Glomerular visceral epithelial cell (primary cell): ENCODE measurements around the gene TSPAN9.

Source experiments
- DNase-seq: peaks from one replicate; pipeline ENCODE4 v3.0.0-alpha.2; 2016; ENCODE audit errors: extremely low spot score

Gene TSPAN9

DNA sequence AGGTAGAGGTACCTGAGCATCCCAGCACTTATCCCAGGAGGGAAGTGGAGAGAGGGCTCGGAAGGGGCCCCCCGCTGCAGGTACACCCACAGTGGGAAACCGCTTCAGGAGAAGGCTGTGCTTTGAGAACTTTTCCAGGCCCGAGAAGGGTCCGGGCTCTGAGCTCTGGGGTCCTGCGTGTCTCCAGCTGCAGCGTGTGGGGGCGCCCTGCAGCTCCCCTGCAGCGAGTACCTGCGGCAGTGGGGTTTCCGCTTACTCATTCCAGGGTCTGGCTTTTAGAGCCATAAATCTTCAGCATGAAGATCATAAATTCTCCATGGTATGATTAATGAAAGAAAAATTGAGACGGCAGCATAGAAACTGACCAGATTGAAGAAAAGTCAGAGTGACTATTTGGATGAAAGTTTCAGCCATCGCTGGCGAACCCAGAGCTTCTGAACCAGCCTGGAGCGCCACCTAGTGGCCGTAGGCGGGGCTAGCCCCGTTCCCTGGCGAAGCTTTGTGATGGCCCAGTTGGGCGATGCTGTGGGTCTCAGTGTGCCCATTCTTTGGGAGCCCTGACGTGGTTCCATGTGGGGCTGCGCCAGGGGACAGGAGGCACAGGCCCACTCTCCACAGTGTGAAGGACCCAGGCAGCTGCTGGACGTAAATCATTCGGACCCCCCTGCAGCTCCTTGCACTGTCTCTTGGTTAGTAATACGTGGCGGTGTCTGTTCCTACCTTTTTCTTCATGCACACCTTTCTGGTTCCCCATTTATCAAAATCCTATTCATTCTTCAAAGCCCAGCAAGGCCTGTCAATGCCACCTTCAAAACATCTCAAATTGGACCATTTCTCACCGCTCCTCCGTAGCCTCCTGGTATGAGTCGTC lies 198.2 kb downstream of the TSPAN9 start:
- DNase-seq = peak; percentile 66

DNA sequence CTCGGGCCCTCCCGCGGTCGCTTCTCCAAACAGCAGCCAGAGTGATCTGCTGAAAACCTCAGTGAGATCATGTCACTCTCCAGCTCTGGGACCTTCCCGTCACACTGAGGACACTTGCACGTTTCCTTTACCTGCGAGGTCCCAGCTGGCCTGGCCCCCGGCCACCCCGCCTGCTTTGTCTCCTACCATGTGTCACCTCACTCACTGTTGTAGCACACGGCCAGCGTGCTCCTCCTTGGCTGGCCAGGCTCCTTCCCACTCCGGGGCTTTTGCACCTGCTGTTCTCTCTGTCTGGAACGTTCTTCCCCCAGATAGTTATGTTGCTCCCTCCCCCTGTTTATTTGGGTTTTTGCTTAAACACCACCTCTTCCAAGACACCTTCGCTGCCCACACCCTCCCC lies 199.0 kb downstream of the TSPAN9 start:
- DNase-seq = no peak

DNA sequence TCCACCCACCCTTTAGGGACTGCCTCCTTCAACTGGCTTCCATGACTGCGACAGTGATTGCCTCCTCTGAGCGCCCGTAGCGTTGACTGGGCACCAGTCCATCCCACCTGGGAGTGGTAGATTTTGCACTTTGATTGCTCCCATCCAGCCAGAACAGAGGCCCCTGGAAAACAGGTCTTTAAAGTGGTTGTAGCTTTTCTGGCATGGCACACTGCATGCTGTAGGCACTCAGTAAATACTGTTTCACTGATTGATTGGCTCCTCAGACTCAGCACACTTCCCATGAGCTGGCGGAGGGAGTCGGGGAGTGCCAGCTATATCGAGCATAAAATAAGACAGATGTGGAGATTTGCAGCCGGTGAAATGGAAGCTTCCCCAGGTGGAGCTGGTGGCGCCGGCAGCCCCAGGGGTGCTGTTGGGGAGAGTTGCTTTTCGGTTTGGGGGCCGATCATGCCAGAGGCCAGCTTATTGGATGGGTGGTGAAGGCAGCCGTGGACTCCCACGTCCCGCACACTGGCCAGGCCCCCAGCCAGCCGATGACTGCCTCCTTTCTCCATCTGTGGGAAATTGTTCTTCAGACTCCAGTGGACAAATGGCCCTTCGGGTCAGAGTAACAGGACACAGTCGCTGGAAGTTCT lies 200.2 kb downstream of the TSPAN9 start:
- no peak for DNase-seq

DNA sequence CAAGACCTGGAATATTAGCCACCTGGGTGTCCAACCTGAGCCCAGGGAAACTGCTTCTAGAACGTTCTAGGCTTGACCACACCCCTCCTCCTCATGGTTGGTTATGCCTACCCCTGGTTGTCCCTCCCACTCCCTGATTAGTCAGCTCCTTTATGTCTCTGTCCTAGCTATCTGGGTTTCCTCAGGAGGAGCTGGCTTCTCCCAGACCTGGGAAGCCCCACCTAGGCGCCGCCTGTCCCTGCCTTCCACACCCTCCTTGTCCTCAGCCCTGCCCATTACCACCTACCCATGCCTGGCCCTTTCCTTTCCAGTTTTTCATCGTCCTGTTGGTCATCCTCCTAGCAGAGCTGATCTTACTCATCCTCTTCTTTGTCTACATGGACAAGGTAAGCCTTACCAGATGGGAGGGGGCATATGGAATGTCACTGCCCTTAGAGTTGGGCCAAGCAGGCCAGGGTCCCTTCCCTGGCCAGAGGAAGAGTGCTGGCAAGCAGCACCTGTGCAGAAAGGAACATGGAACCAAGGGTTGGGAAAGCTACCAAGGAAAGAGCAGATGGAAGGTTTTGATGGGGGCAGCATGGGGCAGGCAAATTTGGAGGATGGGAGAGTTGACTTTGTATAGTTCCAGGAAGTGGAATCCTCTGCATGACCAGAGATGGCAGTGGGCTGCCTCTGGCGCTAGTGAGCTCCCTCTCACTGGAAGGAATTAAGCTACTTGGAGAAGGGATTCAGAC lies 201.7 kb downstream of the TSPAN9 start:
- no peak for DNase-seq

DNA sequence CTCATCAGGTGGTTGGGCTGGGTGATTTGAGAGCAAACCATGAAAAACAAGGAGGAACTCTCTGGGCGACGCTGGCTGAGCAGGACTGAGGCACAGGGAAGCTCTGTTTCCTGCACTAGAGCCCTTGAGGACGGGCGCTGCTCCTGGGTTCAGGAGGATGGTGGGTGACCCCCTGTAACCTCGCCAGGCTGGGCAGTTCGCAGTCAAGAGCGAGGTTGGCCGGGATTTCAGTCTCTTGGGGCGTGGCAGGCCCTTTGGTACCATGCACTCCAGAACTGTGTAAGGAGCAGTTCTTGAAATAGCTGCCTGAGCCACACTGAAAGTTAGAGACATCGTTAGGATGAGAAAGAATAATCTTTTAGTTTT lies 202.2 kb downstream of the TSPAN9 start:
- no peak for DNase-seq

DNA sequence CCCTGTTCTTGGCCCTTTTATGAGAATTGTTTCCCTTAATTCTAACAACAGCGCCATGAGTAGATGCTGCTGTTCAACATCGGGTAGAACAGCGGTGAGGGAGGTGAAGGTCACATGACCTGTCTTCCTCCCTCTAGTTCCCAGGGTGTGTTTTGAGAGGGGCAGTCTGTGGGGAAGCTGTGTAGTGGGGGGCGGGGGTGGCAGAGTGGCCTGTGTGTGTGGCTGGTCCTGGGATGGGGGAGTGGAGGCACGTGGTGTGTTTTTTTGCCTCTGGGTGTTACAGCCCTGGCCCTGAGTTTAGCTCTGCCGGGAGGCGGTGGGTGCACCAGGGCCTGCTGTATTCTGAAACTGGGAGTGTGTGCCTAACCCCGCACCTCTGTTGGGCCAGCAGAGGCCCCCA lies 202.7 kb downstream of the TSPAN9 start:
- no peak for DNase-seq

DNA sequence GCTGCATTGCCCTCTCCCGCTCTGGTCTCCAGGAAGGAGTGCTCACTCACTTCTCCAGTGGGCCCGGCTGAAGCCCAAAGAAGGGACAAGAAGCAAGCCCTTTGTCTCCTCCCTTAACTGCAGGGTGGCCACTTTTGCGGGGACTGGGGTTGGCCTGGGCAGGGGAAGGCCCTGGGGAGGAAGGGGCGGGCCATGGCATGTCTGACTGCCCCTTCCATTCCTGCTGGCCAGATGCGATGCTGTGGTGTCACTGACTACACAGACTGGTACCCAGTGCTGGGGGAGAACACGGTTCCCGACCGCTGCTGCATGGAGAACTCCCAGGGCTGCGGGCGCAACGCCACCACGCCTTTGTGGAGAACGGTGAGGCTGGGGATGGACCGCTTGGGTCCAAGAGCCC lies 203.8 kb downstream of the TSPAN9 start:
- no peak for DNase-seq

DNA sequence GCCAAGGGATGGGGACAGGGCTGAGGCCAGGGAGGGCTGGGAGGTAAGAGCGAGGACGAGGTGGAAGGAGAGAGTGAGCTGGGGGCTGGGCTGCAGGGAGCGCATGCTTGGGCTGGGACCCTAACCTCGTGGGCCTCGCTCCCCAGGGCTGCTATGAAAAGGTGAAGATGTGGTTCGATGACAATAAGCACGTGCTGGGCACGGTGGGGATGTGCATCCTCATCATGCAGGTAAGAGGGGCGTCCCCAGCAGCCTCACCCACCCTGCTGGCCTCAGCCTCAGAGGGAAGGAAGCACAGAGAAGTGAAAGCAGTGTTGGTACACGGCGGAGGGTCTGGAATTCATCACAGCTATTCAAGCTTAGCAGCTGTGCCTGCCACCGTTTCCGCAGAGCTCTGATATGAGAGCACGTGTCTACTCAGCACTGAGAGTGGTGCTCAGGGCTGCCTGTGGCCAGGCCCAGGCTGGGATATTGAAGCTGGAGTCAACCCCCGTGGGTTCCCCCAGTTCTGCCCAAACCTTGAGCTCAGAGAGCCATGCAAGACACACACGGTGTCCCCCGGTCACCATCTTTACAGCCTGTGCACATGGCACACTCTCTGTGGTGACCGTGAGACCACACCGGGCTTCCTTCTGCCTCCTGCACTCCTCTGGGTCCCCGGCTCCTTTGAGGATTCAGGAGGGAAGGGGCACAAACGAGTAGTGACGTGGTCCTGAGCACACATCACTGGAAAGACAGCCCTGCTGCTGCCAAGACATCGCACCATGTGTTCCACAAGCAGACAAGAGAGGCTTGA lies 204.6 kb downstream of the TSPAN9 start:
- DNase-seq = no peak

DNA sequence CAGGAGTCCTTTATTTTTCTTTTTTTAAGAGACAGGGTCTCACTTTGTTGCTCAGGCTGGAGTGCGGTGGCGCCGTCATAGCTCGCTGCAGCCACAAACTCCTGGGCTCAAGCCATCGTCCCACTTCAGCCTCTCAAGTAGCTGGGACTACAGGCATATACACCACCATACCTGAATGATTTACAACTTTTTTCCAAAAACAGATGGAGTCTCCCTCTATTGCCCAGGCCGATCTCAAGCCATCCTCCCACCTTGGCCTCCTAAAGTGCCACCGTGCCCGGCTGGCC lies 205.1 kb downstream of the TSPAN9 start:
- no peak for DNase-seq

DNA sequence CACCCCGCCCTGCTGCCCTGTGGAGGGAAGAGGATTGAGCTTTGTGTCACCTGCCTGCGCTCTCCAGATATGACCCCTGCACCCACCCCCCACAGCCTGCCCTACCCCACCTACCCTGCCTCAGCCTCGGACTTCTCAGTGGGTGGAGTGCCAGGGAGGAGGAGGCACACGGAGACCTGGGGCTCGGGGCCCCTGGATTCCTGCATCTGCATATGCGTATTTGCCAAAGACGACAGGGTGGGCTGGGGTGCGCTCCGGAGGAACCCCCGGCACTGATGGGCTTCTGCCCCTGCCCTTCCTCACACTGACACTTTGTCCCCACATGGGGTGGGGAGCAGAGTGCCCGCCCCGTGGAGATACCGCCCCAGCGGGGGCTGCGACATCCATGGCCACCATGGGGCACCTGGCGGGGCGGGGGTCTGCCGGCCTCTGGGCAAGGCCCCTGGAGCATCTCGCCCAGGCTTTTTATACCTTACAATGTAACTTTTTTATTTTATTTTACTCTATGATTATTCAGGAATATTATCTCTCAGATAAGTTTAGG lies 206.0 kb downstream of the TSPAN9 start:
- DNase-seq = no peak

DNA sequence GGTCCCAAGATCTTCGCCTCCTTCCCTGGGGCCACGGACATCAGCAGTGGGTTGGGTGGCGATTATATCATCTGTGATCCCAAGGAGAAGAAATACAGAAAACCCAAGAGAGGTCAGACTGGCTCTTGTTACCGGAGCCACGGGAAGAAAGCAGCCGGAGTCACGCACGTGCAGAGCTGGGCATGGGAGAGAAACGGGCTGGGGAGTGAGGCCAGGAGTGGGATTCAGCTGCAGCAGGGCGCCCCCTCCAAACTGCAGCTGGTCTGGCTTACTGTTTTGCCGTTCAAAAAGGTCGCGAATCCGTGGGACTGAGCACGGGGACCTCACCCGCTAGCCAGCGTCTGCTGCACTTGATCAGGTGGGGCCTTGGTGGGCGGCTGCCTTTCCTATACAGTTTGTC lies 207.2 kb downstream of the TSPAN9 start:
- no peak for DNase-seq

GRCh38 chr12:3285570-3285969 lies 208.4 kb downstream of the TSPAN9 start:
- DNase-seq = no peak

DNA sequence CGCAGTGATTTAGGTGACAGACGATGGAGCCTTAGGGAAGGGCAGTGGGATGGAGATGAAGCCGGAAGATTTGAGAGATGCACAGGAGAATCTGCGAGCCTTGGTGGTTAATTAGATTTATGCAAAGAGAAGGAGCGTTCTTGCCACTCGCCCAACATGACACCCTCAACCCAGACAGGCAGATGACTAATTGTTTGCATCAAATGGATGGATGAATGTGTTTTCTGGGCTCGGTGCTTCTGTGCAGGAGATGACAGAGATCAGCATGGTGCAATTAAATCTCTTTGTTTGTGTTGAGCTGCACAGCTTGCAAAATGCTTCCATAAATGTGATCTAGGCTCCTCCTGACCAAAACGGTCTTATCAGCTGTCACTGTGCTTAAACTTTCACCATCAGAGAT lies 211.5 kb downstream of the TSPAN9 start:
- no peak for DNase-seq

DNA sequence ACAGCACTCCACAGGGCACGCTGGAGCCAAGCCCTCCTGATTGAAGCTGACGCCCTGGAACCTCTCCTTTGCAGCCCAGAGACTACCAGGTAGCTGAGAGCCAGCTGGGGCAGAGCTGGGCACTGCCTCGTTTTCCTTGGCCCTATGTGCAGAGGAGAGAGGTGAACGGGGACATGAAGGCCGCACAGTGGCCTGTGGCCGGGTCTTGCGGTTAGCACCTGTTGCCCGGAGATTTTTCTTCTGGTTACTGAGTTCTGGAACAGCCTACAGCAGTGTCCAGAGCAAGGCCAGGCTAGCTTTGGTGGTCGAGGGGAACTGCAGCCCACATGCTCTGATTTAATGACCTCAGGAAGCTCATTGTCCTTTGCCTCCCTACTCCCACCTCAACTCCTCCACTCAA lies 212.5 kb downstream of the TSPAN9 start:
- DNase-seq = no peak

DNA sequence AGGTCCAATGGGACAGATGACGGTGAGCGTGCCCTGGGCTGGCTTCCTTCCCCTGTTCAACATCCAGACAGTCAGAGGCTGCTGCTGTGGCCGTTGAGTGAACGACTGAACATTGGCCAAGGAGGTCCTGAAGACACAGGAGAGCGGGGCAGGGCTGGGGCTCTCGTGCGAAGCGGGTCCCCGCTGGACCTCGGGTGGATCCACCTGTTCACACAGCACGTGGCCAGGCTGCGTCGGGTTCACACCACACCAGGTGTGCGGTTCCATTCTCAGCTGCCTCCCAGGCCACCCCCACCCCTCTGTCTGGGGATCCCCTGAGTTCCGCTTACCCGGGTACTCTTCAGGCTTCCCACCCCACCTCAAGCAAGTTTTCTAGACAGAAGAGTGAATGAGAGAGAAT lies 214.8 kb downstream of the TSPAN9 start:
- no peak for DNase-seq

GRCh38 chr12:3292677-3293412 lies 215.7 kb downstream of the TSPAN9 start:
- no peak for DNase-seq

DNA sequence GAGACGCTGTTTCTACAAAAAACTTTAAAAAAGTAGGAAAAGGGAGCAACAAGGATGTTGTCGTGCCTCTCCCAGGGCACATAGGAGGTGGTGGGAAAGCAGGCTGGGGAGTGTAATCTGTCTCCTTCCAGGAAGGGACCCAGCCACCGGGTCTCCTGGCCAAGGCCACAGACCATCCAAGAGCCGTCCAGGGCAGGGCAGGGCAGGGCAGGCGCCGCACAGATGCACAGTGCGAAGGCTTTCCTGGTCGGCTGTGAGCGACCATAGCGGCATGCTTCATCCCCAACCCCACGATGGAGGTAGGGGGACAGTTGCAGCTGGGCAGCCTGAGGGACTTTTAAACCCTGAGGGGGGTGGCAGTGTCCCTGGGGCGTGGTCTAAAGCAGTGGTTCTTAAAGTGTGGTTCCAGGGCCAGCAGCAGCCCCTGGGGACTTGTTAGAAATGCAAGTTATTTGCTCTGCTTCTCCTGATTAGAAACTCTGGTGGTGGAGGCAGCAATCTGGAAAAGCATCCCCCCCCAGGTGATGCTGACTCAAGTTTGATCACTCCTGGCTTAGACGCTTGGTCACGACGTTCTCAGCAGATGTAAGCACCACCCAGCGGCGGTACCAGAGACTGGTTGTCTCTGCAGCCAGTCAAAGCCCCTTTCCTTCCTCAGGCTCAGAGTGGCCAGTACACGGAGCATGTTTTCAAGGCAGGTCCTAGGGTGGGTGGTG lies 216.4 kb downstream of the TSPAN9 start:
- DNase-seq = no peak

DNA sequence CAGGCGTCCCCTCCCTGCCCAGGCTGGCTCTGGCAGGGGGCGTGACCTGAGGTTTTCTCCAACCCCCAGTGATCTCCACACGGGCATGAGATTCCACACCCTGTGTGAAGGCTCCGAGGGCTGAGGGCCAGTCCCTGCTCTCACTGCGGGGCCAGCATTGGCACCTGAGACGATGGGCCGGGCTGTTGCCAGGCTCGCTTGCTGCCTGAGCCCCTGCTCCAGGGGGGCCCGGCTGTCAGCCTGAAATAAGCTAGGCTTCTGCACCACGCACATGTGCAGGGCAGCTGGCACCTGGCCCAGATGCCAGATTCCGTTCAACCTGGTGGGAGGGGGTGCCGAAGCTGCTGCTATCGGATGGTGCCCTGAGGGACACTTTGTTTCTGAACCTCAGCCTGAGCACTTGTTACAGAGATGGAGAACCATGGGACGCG lies 217.3 kb downstream of the TSPAN9 start:
- no peak for DNase-seq

DNA sequence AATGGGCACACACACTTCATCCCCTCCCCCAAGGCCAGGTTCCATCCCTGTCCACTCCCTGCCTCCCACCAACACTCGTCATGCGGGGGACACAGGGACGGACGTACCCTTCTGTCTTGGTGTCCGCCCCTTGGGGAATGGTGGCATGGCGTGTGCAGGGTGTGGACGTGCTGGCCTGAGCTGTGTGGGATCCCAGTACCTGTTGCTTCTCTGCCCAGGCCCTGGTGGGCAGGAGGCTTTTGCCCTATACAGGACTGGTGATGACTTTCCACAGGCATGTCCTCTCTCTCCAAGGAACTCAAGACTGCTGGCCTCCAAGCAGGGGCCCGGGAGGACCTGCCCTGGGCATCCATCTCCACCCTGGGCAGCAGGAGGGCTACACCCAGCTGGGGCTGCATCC lies 218.0 kb downstream of the TSPAN9 start:
- DNase-seq = no peak

DNA sequence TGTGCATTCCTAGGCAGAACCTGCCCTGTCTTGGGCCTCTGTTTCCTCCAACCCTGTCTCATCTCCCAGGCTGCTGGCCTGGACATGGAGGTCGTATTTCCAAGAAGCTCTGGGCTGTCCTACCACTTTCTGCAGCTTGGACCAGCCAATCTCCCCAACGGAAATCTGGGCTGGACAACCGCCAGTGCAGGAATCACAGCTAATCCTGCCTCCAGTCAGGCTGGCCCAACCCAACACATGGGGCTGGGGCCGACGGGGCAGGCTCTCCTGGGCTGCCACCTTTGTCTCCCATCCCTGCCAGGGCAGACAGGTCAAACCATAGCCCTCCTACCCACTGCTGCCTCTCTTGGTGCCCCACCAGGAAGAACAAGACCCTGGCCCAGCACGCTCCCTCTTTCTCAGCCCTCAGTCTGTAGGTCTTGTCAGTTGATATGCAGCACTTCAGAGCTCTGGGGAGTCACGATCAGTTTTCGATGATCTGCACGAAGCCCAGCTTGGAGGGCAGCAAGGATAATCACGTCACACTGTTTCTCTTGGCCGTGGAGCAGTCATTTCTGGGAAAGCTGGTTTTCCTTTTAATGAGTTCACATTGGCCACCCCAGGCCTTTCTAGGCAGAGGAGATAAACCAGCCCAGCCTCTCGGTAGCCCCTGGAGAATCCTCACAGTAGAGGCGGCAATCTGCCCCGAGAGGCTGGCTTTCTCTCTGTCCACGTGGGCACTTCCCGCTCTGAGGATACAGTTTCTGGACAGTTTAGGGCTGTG lies 218.6 kb downstream of the TSPAN9 start:
- DNase-seq = no peak
